Activated naive CD8-positive, alpha-beta T cell treated with anti-CD3 and anti-CD28 coated beads for 36 hours (primary cell): ENCODE measurements around the gene CCDC102A. TPM values are rescaled to one million over a fixed set of nuclear protein-coding genes. Genes with fewer than 3 reads are reported as not detected.

Source experiments
- DNase-seq: peaks from one replicate; pipeline ENCODE4 v3.0.0; 2021
- H3K27ac Mint-ChIP-seq: one replicate; pipeline ENCODE4 v1.8.0; 2022; ENCODE audit warnings: mild to moderate bottlenecking, moderate library complexity, mixed read lengths
- H3K27me3 Mint-ChIP-seq: one replicate; pipeline ENCODE4 v1.8.0; 2022; ENCODE audit warnings: mild to moderate bottlenecking, mixed read lengths
- H3K36me3 Mint-ChIP-seq: one replicate; pipeline ENCODE4 v1.8.0; 2021; ENCODE audit warnings: mild to moderate bottlenecking, mixed read lengths
- H3K4me1 Mint-ChIP-seq: one replicate; pipeline ENCODE4 v1.8.0; 2021; ENCODE audit warnings: mixed read lengths
- H3K4me3 Mint-ChIP-seq: one replicate; pipeline ENCODE4 v1.8.0; 2022; ENCODE audit warnings: mild to moderate bottlenecking, moderate library complexity, mixed read lengths
- H3K9me3 Mint-ChIP-seq: one replicate; pipeline ENCODE4 v1.8.0; 2022; ENCODE audit warnings: mixed read lengths
- total RNA-seq, 2 experiments: library from RNA; stranded (reverse); gene quantifications; one replicate each; pipeline ENCODE4 v1.2.3, GENCODE V29; 2021

CCDC102A gene
- total RNA-seq, 2 experiments from 2014 or later: 8.7 to 10.2 TPM

DNA sequence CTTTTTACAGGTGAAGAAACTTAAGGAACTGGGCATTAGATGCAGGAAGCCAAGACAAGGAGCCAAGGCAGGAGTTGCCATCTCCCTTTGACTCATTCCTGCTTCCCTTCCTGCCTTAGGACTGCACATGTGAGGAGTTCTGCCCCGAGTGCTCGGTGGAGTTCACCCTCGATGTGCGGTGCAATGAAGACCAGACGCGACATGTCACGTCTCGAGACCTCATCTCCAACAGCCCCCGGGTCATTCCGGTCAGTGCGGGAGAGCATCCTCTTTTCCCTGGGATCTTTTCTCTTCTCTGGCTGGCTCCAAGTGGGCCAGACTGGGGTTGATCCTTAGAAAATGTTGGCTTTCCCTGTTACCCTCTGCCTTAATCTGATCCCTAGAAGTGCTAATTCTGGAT, 67.3 kb downstream of the CCDC102A start:
- no peak overlapping the region for H3K27ac Mint-ChIP-seq
- H3K9me3 Mint-ChIP-seq: no peaks in the 10 kb centered on the region
- no peak overlapping the region for H3K4me3 Mint-ChIP-seq
- DNase-seq: no peak
- H3K27me3 Mint-ChIP-seq: no peaks in the 10 kb centered on the region
- peaks cover 12% of the 10 kb centered on the region for H3K36me3 Mint-ChIP-seq
- peaks cover 12% of the 10 kb centered on the region for H3K4me1 Mint-ChIP-seq

DNA sequence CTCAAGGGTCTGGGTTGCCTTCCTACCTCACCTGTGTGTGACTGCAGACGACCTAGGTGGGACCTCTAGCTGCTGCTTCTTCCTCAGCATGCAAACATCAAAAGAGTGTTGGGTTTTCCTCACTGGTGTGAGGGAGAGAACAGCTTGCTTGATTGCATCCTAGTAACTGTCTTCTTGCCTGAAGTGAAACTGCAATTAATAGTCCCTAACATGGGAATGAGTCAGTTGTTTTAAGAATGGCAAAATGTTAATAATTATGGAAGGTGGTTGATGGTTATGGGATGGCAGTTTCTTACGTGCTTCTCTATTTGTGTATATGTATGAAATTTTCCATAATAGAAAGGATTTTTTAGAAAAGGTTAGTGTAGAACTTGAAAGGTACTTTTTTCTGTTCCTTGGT, 68.0 kb downstream of the CCDC102A start:
- Mint-ChIP-seq H3K36me3 (peaks cover 15% of the 10 kb centered on the region), H3K27ac (no peak overlapping the region), H3K9me3 (no peaks in the 10 kb centered on the region), H3K4me1 (peaks cover 18% of the 10 kb centered on the region), H3K27me3 (no peaks in the 10 kb centered on the region), H3K4me3 (no peak overlapping the region)
- DNase-seq: no peak

DNA sequence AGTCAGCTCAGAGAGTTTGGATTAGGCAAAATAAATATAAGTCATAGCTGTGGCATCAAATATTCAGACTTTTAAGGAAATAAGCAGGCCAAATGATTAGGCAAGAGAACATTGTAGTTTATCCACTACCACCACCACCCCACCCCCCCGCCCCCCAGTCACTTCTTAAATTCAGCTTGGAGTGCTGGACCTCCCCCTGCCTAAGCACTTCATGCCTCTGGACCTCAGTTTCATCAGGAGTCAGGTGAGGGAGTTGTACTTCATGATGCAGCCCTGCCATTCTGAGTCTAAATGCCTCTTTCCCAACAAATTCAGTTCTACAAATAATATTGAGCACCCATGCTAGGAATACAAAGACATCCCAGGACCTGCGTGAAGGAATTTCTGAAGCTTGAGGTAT, 71.8 kb downstream of the CCDC102A start:
- H3K27ac Mint-ChIP-seq: peak overlapping the region; percentile 22
- peaks cover 21% of the 10 kb centered on the region for H3K4me1 Mint-ChIP-seq
- H3K36me3 Mint-ChIP-seq: peaks cover 20% of the 10 kb centered on the region
- no peaks in the 10 kb centered on the region for H3K9me3 Mint-ChIP-seq
- no peaks in the 10 kb centered on the region for H3K27me3 Mint-ChIP-seq
- no peak overlapping the region for H3K4me3 Mint-ChIP-seq
- no peak for DNase-seq

DNA sequence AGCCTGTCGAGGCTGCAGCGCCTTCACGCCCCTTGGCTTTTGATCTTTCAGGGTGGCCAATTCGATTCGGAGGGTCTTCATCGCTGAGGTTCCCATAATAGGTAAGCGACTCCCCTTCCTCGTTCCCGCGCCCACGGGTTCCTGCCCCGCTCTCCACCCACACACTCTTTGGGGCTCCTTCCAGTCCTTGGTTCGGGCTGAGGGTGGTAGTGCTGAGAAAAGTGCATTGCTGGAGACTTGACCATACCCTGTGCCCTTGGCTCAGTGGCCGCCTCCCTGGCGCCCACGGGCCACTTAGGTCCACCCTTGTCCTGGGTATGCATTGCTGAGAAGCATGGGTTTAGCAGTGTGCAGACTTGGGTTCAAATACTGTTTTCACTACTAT, 73.4 kb downstream of the CCDC102A start:
- H3K36me3 Mint-ChIP-seq: peaks cover 20% of the 10 kb centered on the region
- DNase-seq: no peak
- H3K4me3 Mint-ChIP-seq: peak overlapping the region; percentile 100
- H3K9me3 Mint-ChIP-seq: no peaks in the 10 kb centered on the region
- peaks cover 21% of the 10 kb centered on the region for H3K4me1 Mint-ChIP-seq
- H3K27ac Mint-ChIP-seq: peak overlapping the region; percentile 99
- H3K27me3 Mint-ChIP-seq: no peaks in the 10 kb centered on the region

DNA sequence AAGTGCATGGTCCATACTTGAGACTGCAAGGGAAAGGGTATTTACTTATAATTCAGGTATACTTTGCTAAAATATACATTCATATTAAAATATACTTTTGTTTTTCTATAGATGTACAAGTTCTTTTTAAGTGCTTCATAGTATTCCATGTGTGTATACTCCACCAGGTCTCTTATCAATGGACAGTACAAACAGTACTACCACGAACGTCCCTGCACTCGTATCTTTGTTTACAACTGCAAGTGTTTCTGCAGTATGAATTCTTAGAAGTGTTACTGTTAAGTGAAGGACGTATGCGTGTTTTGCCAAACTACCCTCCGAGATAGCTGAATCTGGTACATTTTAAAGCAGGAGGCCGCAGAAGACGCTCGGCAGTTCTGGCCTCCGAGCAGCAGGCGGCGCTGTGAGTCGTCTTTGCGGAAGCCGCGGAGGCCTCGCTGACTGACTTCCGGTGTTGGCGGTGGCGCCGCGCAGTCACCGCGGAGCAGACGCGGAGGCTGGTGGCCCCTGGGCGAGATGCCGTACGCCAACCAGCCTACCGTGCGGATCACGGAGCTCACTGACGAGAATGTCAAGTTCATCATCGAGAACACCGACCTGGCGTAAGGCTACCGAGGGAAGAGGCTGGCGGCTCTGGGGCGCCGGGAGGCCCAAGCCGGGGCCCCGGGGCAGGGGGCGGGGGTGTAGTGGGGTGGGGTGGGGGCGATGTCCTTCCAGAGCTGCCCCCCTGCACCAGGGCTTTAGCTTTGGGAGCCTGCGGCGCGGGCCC, 74.0 kb downstream of the CCDC102A start, which contains the start of gene POLR2C:
Gene POLR2C (plus strand): TSS at position 471 of the 769 bp plus-strand sequence. CDS start 46 bp downstream, at position 517.
- peak within 1 kb of the TSS; percentile 100 for H3K4me3 Mint-ChIP-seq
- DNase-seq: peak; percentile 93
- H3K27ac Mint-ChIP-seq: peak within 1 kb of the TSS; percentile 99
- peaks cover 21% of the 10 kb centered on the region for H3K4me1 Mint-ChIP-seq
- peaks cover 17% of the 10 kb centered on the region for H3K36me3 Mint-ChIP-seq
- no peaks in the 10 kb centered on the region for H3K9me3 Mint-ChIP-seq
- H3K27me3 Mint-ChIP-seq: no peaks in the 10 kb centered on the region

Other genes with a start within 250 kb of the CCDC102A start
- 10 to 100 TPM; 12.4 to 12.7 TPM for gene CCL22, start 177.8 kb downstream of the CCDC102A start, total RNA-seq
- gene CX3CL1, start 164.1 kb downstream of the CCDC102A start, total RNA-seq: under 1 TPM in 1 of 2 experiments, not detected in 1; 0.14 TPM
- gene CCL17, start 131.8 kb downstream of the CCDC102A start, total RNA-seq: not detected
- 10 to 100 TPM; 71.3 to 73.6 TPM for gene CIAPIN1, start 89.2 kb downstream of the CCDC102A start, total RNA-seq
- gene COQ9, start 89.1 kb downstream of the CCDC102A start, total RNA-seq: 10 to 100 TPM; 46.3 to 49.6 TPM
- gene POLR2C, start 73.9 kb downstream of the CCDC102A start, total RNA-seq: 10 to 100 TPM; 72.1 to 76.2 TPM
- gene DOK4, start 50.1 kb downstream of the CCDC102A start, total RNA-seq: 1 to 10 TPM; 4.5 to 4.8 TPM
- gene ADGRG5, start 6.1 kb upstream of the CCDC102A start, total RNA-seq: 1 to 10 TPM; 1.3 to 1.4 TPM
- gene ADGRG1, start 92.1 kb upstream of the CCDC102A start, total RNA-seq: 1 to 10 TPM; 2.8 to 3.0 TPM
- not detected for gene ADGRG3, start 131.7 kb upstream of the CCDC102A start, total RNA-seq
- not detected for gene DRC7, start 158.2 kb upstream of the CCDC102A start, total RNA-seq
- 10 to 100 TPM; 51.2 to 55.5 TPM for gene KATNB1, start 199.2 kb upstream of the CCDC102A start, total RNA-seq